ENCODE data around the gene ARMH2. TPM values are rescaled to one million over a fixed set of nuclear protein-coding genes. Genes with fewer than 3 reads are reported as not detected.

The ARMH2 gene
- total RNA-seq, 2 experiments from 2014 or later: 0.28 to 0.41 TPM

DNA sequence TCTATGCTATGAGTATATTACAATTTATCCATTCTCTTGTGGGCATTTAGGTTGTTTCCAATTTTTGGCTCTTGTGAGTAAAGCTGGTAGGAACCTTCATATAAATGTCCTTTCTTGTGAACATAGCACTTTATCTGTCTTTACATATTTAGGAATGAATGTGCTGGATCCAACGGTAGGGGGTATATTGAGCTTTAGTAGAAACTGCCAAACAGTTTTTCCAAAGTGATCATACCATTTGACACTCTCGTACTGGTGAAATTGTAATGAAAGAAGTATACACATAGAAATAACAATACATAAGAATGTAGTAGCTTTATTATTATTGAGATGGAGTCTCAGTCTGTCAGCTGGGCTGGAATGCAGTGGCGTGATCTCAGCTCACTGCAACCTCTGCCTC lies 30.9 kb upstream of the ARMH2 start:
- CTCF ChIA-PET: interaction anchor here (1.0 to 2.0 kb wide), 2 partner anchors 52 to 188 kb away, joined by 3 to 6 read pairs; no protein-coding TSS in a partner anchor
- ATAC-seq: no peak
- Mint-ChIP-seq H3K4me3 (no peak overlapping the region), H3K27ac (no peak overlapping the region), H3K36me3 (peaks cover 67% of the 10 kb centered on the region), H3K4me1 (peaks cover 10% of the 10 kb centered on the region), H3K9me3 (ENCODE audit: low read depth) (no peaks in the 10 kb centered on the region), H3K27me3 (no peaks in the 10 kb centered on the region)
- no peak for DNase-seq

DNA sequence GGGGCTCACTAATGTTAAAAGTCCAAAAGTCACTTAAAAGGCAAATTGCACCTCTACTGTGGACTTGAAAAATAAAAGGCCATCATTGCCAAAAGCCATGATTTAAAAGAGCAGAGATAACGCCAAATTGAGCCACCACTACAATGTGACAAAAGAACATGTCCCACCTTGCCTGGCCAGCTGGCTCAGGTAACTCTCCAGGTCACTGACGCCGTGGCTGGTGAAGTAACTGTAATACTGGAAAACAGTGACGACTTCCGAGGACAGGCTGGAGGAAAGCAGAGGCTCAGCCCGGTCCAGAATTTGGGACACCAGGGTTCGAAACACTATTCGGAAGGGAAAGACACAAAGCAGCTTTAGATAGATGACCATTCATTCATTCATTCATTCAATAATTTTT lies 29.3 kb upstream of the ARMH2 start:
- Mint-ChIP-seq H3K4me3 (no peak overlapping the region), H3K36me3 (peaks cover 65% of the 10 kb centered on the region), H3K27me3 (no peaks in the 10 kb centered on the region), H3K9me3 (ENCODE audit: low read depth) (no peaks in the 10 kb centered on the region), H3K4me1 (no peaks in the 10 kb centered on the region), H3K27ac (no peak overlapping the region)
- CTCF ChIA-PET: interaction anchor here (0.7 to 2.0 kb wide), 4 partner anchors 13 to 243 kb away, joined by 3 to 6 read pairs (median 4); no protein-coding TSS in a partner anchor
- ATAC-seq (no peak), DNase-seq (no peak)

DNA sequence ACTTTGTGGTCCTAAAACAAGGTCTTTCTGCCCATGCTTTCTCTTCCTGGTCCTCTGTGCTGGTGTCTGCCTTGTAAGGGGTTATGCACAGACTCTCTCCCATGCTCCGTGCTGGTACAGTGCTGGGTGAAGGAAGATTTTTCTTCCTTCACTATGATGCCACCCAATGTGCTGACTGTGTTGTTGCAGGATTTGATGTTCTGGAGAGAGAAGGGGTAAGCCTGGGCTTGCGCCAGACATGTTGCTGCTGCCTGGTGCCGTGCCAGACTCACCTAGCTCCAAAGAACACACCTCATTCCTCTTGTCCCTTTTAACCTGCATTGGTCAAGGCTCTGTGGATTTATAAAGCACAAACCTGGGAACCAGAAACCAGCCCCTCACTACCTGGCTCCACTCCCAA lies 28.4 kb upstream of the ARMH2 start:
- Mint-ChIP-seq H3K27me3 (no peaks in the 10 kb centered on the region), H3K4me3 (no peak overlapping the region), H3K4me1 (peaks cover under 1% of the 10 kb centered on the region), H3K27ac (peak overlapping the region; percentile 36), H3K36me3 (peaks cover 60% of the 10 kb centered on the region), H3K9me3 (ENCODE audit: low read depth) (no peaks in the 10 kb centered on the region)
- ATAC-seq (no peak), DNase-seq (no peak)
- CTCF ChIA-PET: interaction anchor here (0.7 to 1.5 kb wide), 3 partner anchors 14 to 244 kb away, joined by 3 to 5 read pairs (median 3); no protein-coding TSS in a partner anchor

GRCh38 chr6:24825130-24825630 lies 26.5 kb upstream of the ARMH2 start:
- peaks cover 54% of the 10 kb centered on the region for H3K36me3 Mint-ChIP-seq
- DNase-seq (no peak), ATAC-seq (no peak)
- H3K27me3 Mint-ChIP-seq: no peaks in the 10 kb centered on the region
- H3K4me1 Mint-ChIP-seq: peaks cover 5% of the 10 kb centered on the region
- H3K27ac Mint-ChIP-seq: no peak overlapping the region
- CTCF ChIA-PET: interaction anchor here (1.4 kb wide), 1 partner anchor 31 kb away, joined by 4 read pairs; no protein-coding TSS in a partner anchor
- H3K9me3 Mint-ChIP-seq (ENCODE audit: low read depth): no peaks in the 10 kb centered on the region
- no peak overlapping the region for H3K4me3 Mint-ChIP-seq

GRCh38 chr6:24824142-24824938 lies 25.6 kb upstream of the ARMH2 start:
- no peak for DNase-seq
- Mint-ChIP-seq H3K36me3 (peaks cover 49% of the 10 kb centered on the region), H3K27ac (no peak overlapping the region), H3K4me1 (peaks cover 5% of the 10 kb centered on the region), H3K9me3 (ENCODE audit: low read depth) (no peaks in the 10 kb centered on the region), H3K27me3 (no peaks in the 10 kb centered on the region), H3K4me3 (no peak overlapping the region)
- CTCF ChIA-PET: interaction anchor here (1.3 to 1.6 kb wide), 3 partner anchors 19 to 203 kb away, joined by 3 to 4 read pairs (median 4); no protein-coding TSS in a partner anchor
- no peak for ATAC-seq

GRCh38 chr6:24823185-24823584 lies 24.5 kb upstream of the ARMH2 start:
- no peak overlapping the region for H3K4me3 Mint-ChIP-seq

DNA sequence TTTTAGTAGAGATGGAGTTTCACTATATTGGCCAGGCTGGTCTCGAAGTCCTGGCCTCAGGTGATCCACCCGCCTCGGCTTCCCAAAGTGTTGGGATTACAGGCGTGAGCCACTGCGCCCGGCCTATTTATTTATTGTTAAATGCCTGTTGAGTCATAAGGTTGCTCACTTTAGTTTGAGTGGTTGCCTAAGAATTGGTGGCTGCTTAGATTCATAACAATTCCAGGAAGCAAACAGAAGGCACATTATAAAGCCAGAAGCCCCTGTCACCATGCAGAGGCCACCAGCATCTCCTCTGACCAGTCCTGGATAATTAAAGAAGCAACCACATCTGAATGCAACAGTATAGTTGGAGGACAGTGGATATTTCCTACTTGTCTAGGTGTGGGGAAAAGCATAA lies 24.0 kb upstream of the ARMH2 start:
- ATAC-seq (no peak), DNase-seq (no peak)
- Mint-ChIP-seq H3K9me3 (ENCODE audit: low read depth) (no peaks in the 10 kb centered on the region), H3K4me3 (no peak overlapping the region), H3K27ac (no peak overlapping the region), H3K36me3 (peaks cover 50% of the 10 kb centered on the region), H3K27me3 (no peaks in the 10 kb centered on the region), H3K4me1 (peaks cover 5% of the 10 kb centered on the region)
- CTCF ChIA-PET: interaction anchor here (1.6 kb wide), 1 partner anchor 195 kb away, joined by 4 read pairs; no protein-coding TSS in a partner anchor

More at GRCh38 chr6:24823185-24823584, 24.5 kb upstream of the ARMH2 start:
- Mint-ChIP-seq H3K36me3 (peaks cover 51% of the 10 kb centered on the region), H3K27me3 (no peaks in the 10 kb centered on the region), H3K27ac (no peak overlapping the region), H3K9me3 (ENCODE audit: low read depth) (no peaks in the 10 kb centered on the region), H3K4me1 (peaks cover 5% of the 10 kb centered on the region)
- DNase-seq (no peak), ATAC-seq (no peak)
- CTCF ChIA-PET: interaction anchor here (1.3 to 1.6 kb wide), 3 partner anchors 18 to 204 kb away, joined by 3 to 4 read pairs (median 4); no protein-coding TSS in a partner anchor

DNA sequence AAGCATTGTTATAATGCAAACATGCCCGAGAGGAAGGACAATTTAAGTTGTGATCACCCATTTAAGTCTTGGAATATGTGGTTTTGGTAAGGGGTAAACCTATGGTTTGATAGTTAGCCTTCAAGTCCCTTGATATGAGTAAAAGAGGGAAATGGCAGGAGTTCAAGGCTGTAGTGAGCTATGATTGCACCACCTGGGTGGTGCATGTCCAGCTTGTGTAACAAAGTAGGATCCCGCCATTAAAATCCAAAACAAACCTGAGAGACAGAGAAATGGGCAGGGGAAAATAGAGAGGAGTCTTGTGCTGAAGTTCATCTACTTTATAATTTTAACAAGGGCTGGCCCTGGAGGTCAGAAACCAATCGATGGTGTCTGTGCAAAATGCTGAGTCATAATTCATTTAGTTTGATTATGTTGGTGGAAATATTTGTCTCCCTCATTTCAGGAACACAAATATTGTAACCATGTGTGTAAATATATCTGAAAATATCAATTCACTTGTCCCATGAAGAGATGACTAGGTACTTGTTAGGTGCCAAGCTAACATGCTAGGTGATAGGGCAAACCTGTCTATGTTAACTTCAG lies 23.2 kb upstream of the ARMH2 start:
- peak overlapping the region; percentile 6 for H3K27ac Mint-ChIP-seq
- ATAC-seq (no peak), DNase-seq (no peak)
- no peak overlapping the region for H3K4me3 Mint-ChIP-seq
- peaks cover 5% of the 10 kb centered on the region for H3K4me1 Mint-ChIP-seq
- no peaks in the 10 kb centered on the region for H3K27me3 Mint-ChIP-seq
- no peaks in the 10 kb centered on the region for H3K9me3 Mint-ChIP-seq (ENCODE audit: low read depth)
- H3K36me3 Mint-ChIP-seq: peaks cover 44% of the 10 kb centered on the region
- CTCF ChIA-PET: interaction anchor here (1.6 kb wide), 1 partner anchor 196 kb away, joined by 4 read pairs; no protein-coding TSS in a partner anchor

DNA sequence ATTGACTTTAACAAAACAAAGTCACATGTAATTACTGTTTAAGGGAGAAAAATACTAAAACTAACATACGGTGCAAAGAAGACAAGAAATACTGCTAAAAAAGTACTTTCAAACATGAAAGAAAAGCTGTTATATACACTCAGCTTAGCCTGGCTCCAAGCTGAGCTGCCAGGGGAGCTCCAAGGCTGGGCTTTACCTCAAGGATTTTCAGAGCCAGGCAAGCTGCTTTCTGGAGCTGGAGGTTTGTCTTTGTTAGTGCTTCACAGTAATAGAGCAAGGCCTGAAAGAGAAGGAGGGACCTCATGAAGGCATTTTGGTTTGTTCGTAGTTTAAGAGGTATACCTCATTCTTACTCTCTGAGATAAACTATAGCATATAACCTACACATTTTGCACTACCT lies 19.6 kb upstream of the ARMH2 start:
- H3K4me3 Mint-ChIP-seq: no peak overlapping the region
- ATAC-seq (no peak), DNase-seq (no peak)
- CTCF ChIA-PET: no interaction called here
- H3K9me3 Mint-ChIP-seq (ENCODE audit: low read depth): no peaks in the 10 kb centered on the region
- peaks cover 5% of the 10 kb centered on the region for H3K4me1 Mint-ChIP-seq
- peaks cover 28% of the 10 kb centered on the region for H3K36me3 Mint-ChIP-seq
- H3K27me3 Mint-ChIP-seq: no peaks in the 10 kb centered on the region
- H3K27ac Mint-ChIP-seq: no peak overlapping the region

GRCh38 chr6:24809728-24810127 lies 11.0 kb upstream of the ARMH2 start:
- Mint-ChIP-seq H3K4me1 (no peaks in the 10 kb centered on the region), H3K27me3 (no peaks in the 10 kb centered on the region), H3K4me3 (no peak overlapping the region), H3K9me3 (ENCODE audit: low read depth) (no peaks in the 10 kb centered on the region), H3K27ac (no peak overlapping the region), H3K36me3 (peaks cover 33% of the 10 kb centered on the region)
- ATAC-seq (no peak), DNase-seq (no peak)
- CTCF ChIA-PET: no interaction called here

- H3K36me3 Mint-ChIP-seq: peaks cover 37% of the 10 kb centered on the region
- CTCF ChIA-PET: no interaction called here
- no peaks in the 10 kb centered on the region for H3K27me3 Mint-ChIP-seq
- H3K4me3 Mint-ChIP-seq: no peak overlapping the region
- H3K4me1 Mint-ChIP-seq: no peaks in the 10 kb centered on the region
- no peak for DNase-seq
- H3K9me3 Mint-ChIP-seq (ENCODE audit: low read depth): no peaks in the 10 kb centered on the region
- ATAC-seq: no peak
- H3K27ac Mint-ChIP-seq: no peak overlapping the region
Measured at GRCh38 chr6:24807584-24807983, 8.9 kb upstream of the ARMH2 start.

- no peaks in the 10 kb centered on the region for H3K4me1 Mint-ChIP-seq
- no peak overlapping the region for H3K4me3 Mint-ChIP-seq
- no peaks in the 10 kb centered on the region for H3K27me3 Mint-ChIP-seq
- no peak overlapping the region for H3K27ac Mint-ChIP-seq
- CTCF ChIA-PET: no interaction called here
- peaks cover 19% of the 10 kb centered on the region for H3K36me3 Mint-ChIP-seq
- ATAC-seq (no peak), DNase-seq (no peak)
- no peaks in the 10 kb centered on the region for H3K9me3 Mint-ChIP-seq (ENCODE audit: low read depth)
Measured at GRCh38 chr6:24802271-24803059, 3.7 kb upstream of the ARMH2 start.

DNA sequence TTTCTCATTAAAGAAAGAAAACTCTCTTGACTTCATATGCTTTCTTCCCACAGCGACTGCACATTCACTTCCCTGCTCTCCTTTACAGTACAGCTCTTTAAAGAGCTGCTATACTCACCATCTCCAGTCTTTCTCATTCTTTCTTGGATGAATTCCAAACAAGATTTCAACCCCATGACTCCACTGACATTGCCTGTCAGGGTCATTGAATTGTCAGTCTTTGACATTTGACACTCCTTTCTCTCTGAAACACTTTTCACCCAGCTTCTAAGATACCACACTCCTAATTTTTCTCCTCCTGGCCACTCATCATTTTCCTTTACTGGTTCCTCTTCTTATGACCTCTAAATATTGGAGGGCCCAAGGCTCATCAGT lies 811 bp upstream of the ARMH2 start:
- CTCF ChIA-PET: no interaction called here
- Mint-ChIP-seq H3K36me3 (peaks cover 12% of the 10 kb centered on the region), H3K27ac (no peak overlapping the region), H3K4me3 (no peak overlapping the region), H3K27me3 (no peaks in the 10 kb centered on the region), H3K9me3 (ENCODE audit: low read depth) (no peaks in the 10 kb centered on the region), H3K4me1 (no peaks in the 10 kb centered on the region)
- no peak for ATAC-seq
- no peak for DNase-seq
